Cardiac fibroblast (primary cell): Measurements from ENCODE around the gene CENPA.

Experiments
- DNase-seq, 2 donors: peaks; one replicate each; pipeline versions ENCODE4 v3.0.0 to v3.0.0-alpha.2; 2010; ENCODE audit warnings: low read depth in 2 of 2
- H3K4me3 ChIP-seq, 2 donors: replicated peaks in 1 of 2; 1 replicate in 1 of 2; 2 replicates in 1 of 2; pipeline ENCODE4 v1.5.1; 2011; ENCODE audit warnings: low read depth in 2 of 2, low read length in 2 of 2, mild to moderate bottlenecking in 2 of 2, moderate library complexity in 1 of 2
- CTCF ChIP-seq: IDR thresholded peaks from one replicate; pipeline ENCODE4 v1.5.1; 2011; ENCODE audit warnings: low read depth, mild to moderate bottlenecking, low read length, inconsistent platforms

Gene CENPA

GRCh38 chr2:26785431-26786206 is at the start of gene CENPA:
CENPA (plus strand) TSS chr2:26786056; CDS start chr2:26786197, 141 bp downstream.
- peak; percentile 100 for DNase-seq
- TF ChIP-seq CTCF, result no peak
- H3K4me3 ChIP-seq, result peak within 1 kb of the TSS; percentile 81 to 95

GRCh38 chr2:26737221-26737620 is 48.6 kb upstream of the CENPA start:
- no peak overlapping the region for H3K4me3 ChIP-seq
- DNase-seq, result no peak
- no peak for TF ChIP-seq CTCF

GRCh38 chr2:26738481-26738880 is 47.4 kb upstream of the CENPA start:
- H3K4me3 ChIP-seq, result no peak overlapping the region
- DNase-seq, result no peak
- no peak for TF ChIP-seq CTCF

- no peak overlapping the region for H3K4me3 ChIP-seq
- no peak for DNase-seq
- no peak for TF ChIP-seq CTCF
Measured at GRCh38 chr2:26739514-26739913, 46.3 kb upstream of the CENPA start.

GRCh38 chr2:26740346-26740745 is 45.5 kb upstream of the CENPA start:
- DNase-seq, result no peak
- no peak for TF ChIP-seq CTCF
- H3K4me3 ChIP-seq, result no peak overlapping the region

GRCh38 chr2:26740890-26741302 is 45.0 kb upstream of the CENPA start:
- DNase-seq, result peak in 1 of 2 donors; percentile 53
- TF ChIP-seq CTCF, result no peak
- no peak overlapping the region for H3K4me3 ChIP-seq
